CD4-positive, alpha-beta T cell treated with Interleukin-12 subunit alpha and Interleukin-12 subunit beta, for 1 hour (primary cell): ENCODE measurements around the gene KLC3.

ENCODE experiments used
- DNase-seq: peaks from one replicate; pipeline ENCODE4 v3.0.0-alpha.2; 2020

Gene KLC3

DNA sequence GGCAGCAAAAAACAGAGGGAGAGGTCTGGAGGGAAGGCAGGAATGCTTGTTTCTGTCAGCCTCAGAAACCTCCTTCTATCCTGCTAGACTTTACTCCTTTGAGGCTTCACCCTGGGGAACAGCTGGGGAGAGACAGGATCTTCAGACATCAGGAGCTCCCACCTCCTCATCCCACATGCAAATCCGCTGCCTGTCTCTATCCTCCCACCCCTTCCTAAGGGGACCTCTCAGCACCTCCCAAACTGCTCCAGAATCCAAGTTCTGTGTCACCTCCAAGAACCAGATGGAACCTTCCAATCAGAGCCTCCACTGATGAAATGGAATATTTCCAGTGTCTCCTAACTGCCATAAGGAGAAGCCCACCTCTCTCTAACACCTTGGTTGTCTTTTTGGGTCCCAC lies 39.6 kb downstream of the KLC3 start:
- DNase-seq, result no peak

DNA sequence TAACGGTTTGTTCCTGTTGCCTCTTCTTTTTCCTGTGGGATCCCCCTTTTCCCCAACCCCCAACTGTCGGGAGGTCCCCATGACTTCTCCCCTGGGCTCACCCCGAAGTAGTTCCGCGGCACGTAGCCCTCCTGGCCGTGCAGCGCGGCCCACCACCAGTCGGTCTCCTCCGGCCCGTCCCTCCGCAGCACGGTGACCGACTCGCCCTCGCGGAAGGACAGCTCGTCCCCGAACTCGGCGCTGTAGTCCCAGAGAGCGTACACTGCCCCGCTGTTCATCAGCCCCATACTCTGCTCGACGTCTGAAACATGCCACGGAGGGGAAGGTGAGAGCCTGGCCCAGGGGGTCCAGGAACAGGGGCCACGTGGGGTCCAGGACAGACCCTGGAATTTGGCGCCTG lies 41.9 kb downstream of the KLC3 start:
- no peak for DNase-seq

DNA sequence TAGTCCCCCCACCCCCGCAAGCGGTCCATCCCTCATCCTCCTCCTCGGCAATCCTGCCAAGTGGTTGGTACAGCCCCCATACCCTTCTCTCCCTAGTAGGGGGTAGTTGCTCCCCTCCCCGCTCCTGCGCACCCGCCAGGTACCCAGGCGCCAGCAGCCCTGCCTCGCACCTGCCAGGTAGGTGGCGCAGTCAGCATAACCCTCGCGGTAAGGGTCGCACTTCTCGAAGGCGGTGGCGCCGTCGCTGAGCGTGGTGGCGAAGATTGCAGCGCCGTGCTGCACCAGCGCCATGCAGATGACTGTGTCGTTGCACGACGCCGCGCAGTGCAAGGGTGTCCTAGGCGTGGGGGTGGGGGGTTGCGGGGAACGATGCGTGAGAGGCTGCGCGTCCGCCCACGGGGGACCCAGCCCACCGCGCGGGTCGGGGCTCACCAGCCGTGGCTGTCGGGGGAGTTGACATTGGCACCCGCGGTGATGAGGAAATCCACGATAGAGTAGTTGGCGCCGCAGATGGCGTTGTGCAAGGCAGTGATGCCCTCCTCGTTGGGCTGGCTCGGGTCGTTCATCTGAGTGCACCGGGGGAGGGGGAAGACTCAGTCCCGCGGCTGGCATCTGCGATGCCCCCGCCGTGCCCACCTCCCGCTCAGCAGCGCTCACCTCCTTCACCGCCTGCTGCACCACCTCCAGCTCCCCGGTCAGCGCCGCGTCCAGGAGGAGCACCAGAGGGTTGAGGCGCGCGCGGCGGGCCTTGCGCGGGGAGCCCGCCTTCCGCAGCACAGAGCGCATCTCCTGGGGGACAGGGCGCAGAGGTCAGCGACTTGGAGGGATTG lies 45.1 kb downstream of the KLC3 start:
- no peak for DNase-seq

DNA sequence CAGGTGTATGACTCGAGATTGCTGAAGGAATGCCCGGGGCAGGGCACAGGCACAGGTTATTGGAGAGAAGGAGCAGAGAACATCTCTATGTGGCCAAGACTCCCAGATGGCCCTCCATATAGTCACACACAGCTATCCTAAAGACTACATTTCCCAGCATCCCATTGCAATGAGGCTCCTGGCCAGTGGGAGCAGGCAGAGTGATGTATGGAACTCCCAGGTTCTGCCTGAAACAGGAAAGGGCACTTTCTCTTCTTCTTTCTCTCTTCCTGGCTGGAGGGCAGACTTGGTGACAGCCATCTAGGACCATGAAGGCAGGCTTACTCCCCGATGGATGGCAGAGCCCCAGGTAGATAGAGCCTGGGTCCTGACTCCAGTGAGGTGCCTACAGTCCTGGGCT lies 50.8 kb downstream of the KLC3 start:
- DNase-seq, result no peak

DNA sequence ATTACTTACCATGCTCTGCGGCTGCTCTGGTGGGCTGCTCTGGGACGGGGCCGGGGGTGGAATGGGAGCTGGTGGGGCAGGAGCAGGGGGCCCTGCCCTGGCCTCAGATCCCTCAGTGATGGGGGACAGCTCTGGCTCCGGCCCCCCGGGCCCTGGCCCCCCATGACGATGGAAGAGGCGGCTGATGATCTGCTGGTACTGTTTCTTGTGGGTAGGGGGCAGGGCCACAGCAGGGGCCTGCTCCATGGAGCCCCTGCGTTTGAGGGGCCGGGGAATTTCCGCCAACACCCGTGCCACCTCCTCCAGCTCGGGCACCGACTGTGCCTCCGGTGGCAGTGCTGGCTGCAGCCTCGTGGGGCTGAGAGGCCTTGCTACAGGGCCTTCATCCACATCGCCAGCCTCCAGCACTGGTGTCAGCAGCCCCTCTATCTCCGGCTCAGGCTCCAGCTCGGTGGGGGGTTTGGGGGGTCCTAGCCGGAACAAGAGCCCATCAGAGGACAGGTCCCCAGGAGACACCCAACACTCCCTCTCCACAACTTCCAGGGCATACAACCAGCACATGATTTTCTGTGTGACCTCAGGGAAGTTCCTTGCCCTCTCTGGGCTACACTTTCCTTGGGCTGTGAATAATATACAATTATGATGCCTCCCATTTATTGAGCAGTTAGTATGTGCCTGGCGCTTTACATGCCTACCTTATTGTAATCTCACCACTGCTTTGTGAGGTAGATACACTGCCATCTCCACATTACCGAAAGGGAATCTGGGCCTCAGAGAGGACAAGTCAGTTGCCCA lies 51.5 kb downstream of the KLC3 start:
- DNase-seq, result no peak

DNA sequence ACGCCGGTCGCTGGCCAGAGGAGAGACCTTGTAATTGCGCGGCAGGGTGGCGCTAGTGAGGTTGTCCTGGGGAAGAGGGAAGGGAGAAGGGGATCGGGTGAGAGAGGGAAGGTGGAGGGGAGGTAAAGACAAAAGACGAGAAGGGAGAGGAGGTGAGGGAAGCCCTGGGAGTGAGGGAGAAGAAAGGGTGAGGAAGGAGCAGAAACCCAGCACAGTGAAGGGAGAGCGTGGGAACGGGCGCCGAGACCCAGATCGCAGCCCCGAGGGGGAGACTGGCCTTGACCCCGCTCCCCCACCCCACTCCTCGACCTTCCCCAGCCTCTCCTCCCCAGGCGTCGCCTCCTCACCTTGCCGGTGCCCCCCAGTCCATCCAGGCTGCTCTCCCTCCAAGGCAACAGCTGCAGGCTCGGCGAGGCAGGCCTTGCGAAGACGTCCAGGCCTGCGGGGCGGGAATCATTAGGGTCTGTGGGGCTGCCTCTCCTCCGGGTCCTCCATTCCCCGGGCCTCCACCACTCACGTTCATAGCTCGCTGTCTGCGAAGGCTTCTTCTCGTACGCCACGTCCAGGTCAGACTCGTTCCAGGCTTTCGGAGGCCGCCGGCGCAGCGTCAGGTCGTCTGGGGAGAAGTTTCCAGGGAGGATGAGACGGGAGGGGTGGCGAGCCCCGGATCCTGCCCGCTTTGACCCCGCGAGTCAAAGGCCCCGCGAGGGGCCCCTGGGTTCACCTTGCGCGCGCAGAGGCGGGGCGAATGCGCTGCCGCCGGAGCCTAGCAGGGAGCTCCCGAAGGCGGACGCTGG lies 55.5 kb downstream of the KLC3 start:
- no peak for DNase-seq

DNA sequence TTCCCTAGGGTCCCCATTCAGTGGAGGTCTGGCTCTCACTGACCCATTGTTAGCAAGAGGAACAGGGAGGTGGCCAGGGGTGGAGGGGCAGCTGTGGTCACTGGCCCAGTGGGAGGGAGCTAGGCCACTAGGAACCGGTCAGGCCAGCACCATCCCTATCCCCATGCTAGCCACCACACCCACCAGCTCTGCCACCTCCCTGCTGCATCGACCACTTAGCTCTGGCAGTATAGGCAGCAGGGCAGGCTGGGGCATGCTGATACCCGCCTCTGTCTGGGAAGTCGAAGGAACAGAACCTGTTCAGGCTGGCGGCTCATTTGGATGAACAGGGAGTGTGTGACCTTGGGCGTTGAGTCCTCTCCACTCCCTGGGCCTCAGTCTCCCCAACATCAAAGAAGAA lies 59.6 kb downstream of the KLC3 start:
- DNase-seq, result no peak
